GM19463 (cell line): ENCODE measurements around the gene PHF21B.

Experiments
- ATAC-seq: cut with Tn5 transposase; IDR thresholded peaks from one replicate; pipeline ENCODE4 v1.9.1; 2021; ENCODE audit warnings: mild to moderate bottlenecking, moderate library complexity; ENCODE audit not compliant: unreplicated experiment

PHF21B gene

DNA sequence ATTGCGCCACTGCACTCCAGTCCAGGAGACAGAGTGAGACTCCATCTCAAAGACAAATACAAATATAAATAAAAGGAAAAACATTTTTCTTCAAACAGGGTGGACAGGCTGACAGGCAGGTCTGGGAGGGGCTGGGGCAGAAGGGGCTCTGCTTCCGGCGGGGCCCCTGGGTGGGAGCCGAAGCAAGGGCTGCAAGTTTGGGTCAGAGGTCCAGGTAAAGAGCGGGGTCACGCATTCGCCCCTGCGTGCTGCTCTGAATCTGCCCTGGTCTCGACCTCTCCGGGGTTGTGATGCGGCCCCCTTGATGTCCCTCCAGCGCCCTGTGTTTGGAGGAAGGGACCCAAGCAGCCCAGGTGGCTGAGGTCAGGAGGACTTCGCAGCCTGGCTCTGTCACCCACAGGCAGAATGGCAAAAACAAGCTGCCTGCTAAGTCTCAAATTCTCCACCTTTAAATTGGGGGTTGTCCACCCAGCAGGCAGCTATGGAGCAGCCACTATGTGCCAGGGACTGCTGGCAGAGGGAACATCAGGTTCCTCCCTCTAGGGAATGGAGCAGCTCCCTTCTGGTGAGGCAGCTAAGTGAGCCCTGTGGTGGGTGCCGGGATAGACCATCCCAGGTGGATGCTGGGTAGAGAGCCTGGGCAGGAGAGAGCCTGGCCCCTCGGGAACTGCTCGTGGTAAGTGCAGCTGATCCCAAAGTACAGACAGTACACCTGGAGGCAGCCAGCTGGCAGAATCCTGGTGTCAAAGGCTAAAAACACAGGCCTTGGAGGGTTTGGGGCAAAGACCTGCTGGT lies 10.3 kb upstream of the PHF21B start:
- ATAC-seq: no peak

DNA sequence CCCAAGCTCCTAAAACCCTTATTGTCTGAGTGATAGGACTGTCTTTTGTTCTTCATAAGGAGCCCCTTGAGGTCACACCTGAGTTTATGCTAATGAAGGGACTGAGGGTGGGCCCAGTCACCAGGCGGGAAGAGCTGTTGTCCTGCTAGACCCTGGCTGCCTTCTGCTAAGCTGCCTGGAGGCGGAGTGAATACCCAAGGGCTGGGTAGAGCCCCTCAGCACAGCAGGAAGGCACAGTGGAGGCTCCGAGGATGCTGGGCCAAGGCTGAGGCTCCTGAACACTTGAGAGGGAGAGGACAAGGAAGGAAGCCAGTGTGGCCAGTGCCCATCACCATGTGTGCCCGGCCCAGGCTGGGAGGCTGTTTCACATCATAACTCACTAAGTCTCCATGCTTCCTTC lies 4.8 kb upstream of the PHF21B start:
- no peak for ATAC-seq

DNA sequence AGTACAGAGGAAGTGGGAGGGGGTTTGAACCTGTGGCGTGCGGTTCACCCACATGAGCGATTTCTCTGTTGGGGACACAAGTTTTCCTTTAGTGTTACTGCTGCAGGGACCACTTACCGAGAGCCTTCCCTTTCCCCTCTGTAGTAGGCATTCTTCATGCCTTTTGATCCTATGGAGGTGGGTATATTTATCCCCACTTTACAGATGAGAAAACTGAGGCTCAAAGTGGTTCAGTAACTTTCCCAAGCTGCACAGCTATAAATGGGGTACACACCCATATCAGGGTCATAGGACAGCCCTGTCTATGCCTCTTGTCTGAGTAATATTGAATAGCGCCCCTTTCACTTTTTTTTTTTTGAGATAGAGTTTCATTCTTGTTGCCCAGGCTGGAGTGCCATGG lies 3.3 kb upstream of the PHF21B start:
- no peak for ATAC-seq

DNA sequence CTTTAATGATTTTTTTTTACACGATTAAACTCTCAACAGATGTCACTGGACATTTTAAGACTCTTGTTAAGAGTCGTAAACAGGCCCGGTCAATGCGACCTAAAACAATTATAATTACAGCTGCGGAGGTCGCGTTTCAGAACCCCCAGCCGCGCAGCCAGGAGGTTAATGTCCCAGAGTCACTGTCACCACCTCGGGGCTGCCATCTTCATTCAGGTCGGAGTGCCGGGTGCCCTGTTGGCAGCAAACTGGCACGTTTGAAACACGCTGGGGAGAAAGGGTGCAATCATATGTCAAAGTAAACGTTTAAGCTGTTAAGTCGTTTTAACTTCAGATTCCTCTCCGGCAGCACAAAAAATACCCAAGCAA lies 711 bp upstream of the PHF21B start:
- ATAC-seq: no peak

DNA sequence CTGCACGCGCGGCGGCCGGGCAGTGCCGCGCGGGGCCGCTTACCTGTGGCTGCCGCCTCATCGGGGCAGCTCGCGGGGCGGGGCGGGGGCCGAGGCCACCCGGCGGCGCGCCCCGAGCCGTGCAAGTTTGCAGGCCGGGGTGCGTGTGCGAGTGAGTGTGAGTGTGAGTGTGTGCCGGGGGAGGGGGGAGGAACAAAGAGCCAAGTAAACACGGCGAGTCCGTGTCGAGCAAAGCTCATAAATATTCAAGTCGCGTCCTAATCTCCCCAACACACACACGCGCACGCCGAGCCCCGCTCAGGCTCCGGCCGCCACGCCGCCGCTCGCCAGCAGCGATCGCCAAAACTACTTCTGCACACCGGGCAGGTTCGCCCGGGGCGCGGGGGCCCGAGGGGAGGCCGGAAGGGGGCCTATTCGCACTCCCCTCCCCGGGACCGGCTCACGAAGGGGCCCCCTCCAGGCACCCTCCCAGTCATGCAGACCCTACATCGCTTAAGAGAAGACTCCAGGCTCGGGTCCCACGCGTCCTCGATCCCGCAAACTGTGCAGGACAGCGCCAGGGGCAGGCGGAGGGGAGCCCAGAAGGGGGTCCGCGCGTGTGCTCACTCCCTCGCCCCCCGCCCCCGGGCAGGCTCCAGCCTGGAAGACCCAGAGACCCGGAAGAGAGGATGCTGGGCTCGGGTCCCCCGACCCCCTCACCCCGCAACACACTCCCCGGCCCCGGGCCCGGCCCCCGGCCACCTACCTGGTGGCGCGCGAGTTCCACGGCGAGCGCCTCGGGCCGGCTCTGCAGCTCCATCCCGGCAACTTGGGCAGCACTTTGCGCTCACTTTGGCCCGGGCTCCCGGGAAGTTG lies 827 bp downstream of the PHF21B start:
- no peak for ATAC-seq

DNA sequence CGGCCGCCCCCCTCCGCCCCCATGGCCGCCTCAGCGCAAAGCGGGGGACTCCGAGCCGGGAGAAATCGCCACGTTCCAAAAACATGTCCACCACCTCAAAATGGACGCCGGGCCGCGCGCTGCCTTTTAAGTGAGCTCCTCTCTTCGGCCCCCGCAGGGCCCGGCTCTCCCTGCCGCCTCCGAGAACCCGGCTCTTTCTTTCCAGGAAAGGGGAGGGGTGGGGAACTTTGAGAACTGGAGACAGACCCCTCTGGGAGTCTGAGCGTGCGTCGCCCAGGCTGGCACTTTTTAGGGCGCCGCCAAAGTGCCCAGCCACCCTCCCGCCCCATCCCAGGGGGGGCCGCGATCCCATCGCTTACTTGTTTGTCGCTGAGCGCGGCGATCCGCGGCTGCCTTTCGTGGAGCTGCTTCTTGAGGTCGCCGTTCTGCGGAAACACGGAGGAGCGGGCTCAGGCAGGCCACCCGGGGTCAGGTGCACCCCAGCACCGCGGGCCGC lies 1.6 kb downstream of the PHF21B start:
- no peak for ATAC-seq

DNA sequence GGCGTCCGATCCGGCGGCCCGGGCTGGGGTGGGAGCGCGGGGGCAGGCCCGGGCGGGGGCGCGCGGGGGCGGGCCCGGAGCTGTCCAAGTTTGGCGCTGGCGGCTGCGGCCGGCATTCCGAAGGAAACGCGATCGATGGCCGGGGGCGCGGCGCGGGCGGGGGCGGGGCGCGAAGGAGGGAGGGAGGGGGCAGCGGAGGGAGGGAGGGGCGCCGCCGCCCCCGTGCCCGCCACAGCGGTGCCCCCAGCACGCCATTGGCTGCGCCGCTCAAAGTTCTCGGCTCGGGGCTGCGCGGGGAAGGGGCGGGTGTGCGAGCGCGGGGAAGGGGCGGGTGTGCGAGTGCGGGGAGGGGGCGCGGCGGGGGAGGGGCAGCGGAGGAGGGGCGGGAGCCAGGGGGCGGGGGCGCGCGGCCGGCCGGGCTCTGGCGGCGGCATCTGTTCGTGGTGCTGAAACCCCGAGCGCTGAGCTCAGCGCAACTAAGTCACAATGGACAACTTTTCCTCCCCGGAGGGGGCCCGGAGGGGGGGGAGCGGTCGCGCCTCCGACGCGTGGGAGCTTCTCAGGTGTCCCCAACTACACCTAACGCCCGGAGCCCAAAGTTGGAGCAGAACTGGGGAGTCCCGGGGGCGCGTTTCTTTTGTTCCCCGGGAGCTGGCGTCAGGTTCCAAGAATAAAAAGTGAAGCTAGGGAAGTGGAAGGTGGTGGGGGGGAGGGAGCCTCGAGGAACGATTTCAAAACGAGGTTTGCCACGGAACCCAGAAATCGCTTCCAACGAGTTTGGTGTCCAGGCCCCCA lies 2.2 kb downstream of the PHF21B start:
- no peak for ATAC-seq

DNA sequence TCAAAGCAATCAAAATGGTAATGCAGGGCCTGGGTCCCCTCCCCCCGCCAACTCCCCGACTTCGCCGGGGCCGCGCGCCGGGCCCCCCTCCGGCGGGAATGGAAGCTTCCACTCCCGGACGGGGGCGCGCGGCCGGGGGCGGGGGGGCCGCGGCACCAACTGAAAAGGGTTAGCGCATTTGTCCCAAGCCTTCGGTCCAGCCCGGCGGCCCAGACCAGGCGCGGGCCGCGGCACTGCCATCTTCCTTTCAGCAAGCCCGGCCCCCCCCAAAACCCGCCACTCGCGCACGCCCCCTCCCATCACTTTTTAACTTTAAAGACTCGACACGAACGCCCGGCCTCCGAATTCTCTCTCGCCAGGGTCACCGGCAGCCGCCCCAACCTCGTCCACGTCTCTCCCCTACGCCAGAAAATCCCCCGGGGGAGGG lies 2.8 kb downstream of the PHF21B start:
- no peak for ATAC-seq

DNA sequence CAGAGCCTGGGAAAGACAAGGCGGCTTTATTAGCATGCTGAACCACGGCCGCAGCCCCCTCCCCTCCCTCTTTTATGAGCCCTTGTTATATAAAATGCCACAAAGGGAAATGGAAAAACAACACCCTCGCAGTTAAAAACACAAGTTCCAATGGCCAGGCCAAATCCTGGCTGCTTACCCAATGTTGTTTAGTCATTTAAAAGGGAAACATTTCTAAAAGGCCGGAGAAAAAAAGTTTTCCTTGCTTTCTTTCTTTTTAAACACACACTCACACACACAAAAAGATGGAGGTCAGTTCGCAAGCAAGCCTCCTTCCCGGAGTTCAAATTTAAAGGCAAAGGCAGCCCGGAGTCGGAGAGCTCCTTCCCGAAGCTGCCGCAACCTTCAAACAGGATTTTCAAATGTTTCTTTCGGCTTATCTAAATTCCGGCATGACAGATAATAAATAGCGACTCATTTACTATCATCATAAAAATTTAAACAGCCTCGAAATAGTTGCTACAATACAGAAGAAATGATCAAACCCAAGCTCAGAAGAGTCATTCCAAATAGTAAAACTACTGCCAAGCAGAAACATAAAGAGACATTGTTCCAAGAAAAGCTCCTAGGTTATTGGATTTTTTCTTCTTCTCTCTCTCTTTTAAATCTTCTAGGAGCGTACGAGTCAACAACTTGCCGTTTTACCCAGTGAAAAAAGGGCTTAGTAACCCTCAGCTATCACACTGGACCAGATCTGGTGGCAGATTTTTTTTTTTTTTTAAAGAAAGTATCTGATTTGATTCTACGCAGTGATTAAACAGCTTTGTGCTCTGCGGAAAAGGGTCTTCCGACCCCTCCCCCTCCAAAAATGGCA lies 3.5 kb downstream of the PHF21B start:
- ATAC-seq: no peak

DNA sequence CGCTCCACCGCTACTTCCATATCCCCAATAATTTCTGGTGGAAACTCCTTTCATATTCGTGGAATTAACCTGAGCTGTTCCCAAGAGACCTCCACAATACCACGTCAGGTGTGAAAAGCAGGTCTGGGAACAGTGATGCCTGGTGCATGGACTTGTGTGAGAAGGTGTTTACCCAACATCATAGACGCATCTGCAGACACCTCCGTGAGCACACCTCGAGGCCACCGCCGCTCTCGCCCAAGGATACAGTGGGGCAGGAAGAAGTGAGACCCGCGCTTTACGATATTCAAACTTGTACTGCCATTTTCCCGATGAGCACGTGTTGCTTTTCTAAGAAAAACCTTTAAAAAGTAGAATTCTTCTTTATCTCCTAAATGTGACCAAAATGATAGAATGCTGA lies 8.2 kb downstream of the PHF21B start:
- no peak for ATAC-seq

DNA sequence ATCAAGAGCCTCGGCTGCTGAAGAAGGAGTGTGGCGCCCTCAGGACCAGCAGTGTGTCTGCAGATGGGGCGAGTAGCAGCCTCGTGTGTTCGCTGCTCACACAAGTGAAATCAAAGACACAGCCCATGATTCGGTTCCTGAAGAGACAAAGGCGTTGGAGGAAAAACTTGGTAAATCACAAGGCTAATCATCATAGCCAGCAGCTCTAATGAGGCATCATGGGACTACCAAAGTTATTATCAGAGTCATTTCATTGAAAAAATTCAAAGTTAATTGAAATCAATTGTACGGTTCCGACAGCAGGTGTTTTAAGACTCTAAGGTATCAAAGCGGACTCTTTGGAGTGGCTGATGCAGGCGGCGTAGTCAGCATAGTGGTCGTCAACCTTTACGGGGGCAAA lies 9.5 kb downstream of the PHF21B start:
- ATAC-seq: no peak

DNA sequence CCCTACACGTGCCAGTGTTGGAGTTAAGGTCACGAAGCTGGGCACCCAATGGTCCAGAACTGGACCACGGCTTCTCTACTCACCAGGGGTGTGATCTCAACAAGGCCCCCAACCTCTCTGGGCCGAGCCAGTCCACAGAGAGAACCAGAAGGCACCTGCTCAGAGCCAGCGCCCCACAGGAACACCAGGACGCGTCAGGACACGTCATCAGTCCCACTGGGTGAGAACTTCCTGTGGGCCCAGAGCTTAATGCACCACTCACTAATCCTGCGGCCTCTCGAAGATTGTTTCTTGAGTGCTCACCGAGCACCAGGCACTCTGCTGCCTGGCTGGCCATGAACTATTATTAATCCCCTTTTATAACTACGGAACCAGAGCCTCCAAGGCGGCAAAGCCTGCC lies 10.1 kb downstream of the PHF21B start:
- ATAC-seq: no peak

DNA sequence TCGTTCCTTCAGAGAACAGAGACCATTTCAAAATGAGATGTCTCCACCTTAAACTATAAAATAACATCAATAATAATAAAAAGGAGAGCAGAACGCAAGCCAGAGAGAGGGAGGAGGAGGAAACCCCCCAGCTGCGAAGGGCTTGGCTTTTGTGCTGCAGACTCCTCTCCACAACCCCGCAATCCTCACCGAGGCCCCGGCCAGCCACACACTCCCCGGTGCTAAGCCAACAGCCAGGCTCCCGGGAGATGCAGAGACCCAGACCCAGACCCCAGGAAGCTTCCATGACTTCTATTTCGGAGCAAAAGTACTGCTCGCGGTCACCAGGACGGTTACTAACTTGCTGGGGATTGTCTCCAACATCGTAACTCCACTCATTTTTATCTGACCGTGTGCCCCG lies 10.6 kb downstream of the PHF21B start:
- ATAC-seq: no peak

DNA sequence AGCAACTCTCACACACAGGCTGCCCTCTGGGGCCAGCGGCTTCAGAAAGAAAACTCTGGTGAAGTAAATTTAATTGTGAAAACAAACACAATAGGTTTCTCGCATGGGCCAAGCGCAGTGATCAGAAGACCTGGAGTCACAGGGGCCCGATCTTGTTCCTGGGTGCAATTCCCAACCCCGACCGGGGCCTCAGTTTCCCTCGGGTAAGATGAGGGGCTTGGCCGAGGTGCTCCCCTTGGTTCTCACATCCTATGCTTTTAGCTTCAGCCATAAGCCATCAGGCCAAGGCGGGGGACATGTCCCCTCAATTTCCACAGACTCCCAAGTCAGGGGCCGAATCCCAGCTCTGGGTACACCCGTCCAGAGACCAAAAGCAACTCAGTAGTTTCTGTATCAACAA lies 11.5 kb downstream of the PHF21B start:
- ATAC-seq: no peak

DNA sequence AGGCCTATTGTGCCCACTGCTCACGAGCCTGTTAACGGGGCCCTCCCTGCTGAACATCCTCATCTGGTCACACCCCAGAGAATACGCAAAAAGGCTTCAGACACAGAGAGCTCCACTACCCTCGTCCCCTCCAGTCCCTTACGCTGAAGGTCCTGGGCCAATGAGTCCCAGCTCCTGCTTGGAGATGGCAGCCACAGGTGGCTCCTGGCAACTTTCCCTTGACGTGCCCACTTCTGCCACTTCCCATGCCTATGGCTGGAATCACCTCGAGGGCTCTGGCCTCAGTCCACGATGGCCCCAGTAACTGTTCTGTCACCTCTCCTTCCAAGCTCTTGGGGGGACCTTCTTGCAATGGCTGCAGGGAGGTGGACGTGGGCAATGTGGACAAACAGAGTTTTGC lies 12.7 kb downstream of the PHF21B start:
- no peak for ATAC-seq

DNA sequence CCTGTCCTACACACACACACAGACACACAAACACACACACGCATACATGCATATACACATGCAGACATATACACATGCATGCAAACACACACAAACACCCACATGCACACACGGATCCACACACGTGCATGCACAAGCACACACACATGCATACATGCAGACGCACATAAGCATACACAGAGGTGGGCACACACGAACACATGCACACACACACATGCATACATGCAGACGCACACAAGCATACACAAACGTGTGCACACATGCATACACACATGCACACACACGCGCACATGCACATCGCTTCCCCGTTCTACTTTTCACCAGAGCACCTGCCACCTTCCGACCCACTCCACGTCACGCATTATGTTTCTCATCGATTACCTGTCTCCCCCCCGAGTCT lies 13.2 kb downstream of the PHF21B start:
- ATAC-seq: no peak

DNA sequence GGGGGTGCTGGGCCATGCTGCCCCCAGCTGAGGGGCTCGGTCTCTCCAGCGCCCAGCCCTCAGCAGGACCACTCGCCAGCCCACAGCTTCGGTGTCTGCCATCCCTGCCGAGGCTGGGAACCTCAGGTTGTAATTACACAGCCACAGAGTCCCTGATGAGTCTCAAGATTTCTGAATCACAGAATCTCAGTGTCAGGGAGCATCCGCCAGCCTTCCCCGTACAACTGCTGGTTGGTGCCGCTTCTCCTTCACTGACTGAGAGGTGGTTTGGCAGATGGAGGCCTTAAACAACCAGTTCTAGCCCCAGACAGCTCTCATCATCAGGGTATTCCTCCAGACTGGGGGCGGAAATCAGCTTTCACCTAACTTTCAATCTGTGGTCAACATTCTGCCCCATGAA lies 13.7 kb downstream of the PHF21B start:
- no peak for ATAC-seq

DNA sequence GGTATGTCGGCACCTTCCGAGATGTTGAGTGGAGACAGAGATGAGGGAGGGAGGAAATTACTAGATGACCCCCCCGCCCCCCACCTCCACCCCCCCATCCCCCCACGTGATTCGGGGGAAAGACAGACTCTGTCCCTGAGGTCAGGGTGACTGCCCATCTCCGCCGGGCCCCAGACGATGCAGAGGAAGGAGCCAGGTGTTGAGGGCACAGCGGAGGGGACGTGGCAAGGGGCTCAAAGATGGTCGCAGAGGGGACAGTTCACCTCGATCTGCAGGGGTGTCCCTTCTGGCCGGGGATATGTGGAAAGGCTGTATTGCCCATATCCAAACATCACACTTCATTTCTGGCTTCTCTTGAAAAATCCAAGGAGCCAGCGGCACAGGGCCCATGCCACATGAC lies 14.1 kb downstream of the PHF21B start:
- ATAC-seq: no peak

DNA sequence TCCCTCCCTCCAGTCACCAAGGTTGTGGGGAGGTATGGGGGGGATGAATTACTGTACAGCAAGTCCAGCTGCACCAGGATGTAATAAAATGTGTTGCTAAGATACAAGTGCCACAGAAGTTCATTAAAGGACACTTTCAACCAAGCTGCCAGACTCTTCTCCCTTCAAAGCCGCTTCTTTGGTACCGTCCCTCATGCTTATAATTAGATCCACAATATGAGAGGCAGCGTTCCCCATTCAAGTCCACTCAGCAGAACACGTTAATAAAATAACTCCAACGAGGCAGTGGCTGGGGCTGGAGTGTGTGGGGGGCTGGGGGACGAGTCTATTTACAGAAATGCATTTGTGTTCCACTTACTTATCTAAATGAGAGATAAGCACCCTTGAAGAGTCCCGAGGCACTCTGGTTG lies 14.7 kb downstream of the PHF21B start:
- no peak for ATAC-seq

DNA sequence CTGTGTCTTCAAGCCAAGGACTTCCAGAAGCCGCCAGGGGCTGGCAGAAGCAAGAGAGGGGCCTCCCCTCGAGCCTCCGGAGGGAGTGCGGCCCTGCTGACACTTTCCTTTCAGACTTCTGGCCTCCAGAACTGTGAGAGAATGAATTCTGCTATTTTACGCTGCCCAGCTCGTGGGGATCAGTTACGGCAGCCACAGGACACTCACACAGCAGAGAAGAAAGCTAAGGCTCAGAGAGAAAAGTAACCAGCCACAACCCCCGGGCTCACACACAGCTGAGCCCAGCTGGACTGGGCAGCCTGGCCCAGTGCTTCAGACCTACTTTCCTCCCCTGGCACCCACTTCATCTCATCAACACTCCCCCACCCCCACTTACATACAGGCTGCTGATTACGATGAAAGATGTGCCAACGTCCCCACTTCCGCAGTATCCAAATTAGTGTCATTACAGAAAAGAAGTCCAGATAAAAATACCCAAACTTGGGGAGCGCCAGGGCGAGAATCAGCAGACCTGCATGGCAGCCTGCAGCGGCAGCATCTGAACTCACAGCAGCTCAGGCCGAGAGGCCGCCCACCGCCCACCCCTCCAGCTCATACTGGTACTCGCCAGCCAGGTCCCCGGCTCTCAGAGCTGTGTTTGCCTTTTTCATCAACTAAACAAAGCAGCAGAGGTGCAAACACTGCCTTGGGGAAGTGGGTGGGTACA lies 15.3 kb downstream of the PHF21B start:
- no peak for ATAC-seq
